HepG2 (cell line): ENCODE results near the gene ASAP2. TPM values are rescaled to one million over a fixed set of nuclear protein-coding genes. Genes with fewer than 3 reads are reported as not detected.

ENCODE experiments used
- ARHGAP35 ChIP-seq: sonication (generic); formaldehyde crosslinking; IDR thresholded peaks from 2 replicates; pipeline ENCODE4 v1.9.0; 2022; ENCODE audit warnings: mild to moderate bottlenecking, inconsistent platforms, moderate library complexity, missing genetic modification reagents, borderline replicate concordance
- IRX3 ChIP-seq: sonication (generic); formaldehyde crosslinking; IDR thresholded peaks from 2 replicates; pipeline ENCODE4 v1.8.1; 2023; ENCODE audit warnings: mild to moderate bottlenecking, low read depth, missing genetic modification reagents, borderline replicate concordance
- KLF12 ChIP-seq: sonication (generic); formaldehyde crosslinking; IDR thresholded peaks from 2 replicates; pipeline ENCODE4 v1.4.0; 2020; ENCODE audit warnings: missing genetic modification reagents, borderline replicate concordance
- RAD51 ChIP-seq: fragments of 450-650 bp; IDR thresholded peaks from 2 replicates; pipeline ENCODE4 v1.6.1; 2016; ENCODE audit warnings: borderline replicate concordance
- RARG ChIP-seq: sonication (generic); formaldehyde crosslinking; IDR thresholded peaks from 2 replicates; pipeline ENCODE4 v1.4.0; 2020; ENCODE audit warnings: low read depth, mild to moderate bottlenecking, missing genetic modification reagents
- RFX3 ChIP-seq: IDR thresholded peaks from 2 replicates; pipeline ENCODE4 v1.6.1; 2016; ENCODE audit warnings: missing biosample characterization, missing genetic modification reagents
- SIN3A ChIP-seq: IDR thresholded peaks from 2 replicates; pipeline ENCODE4 v1.6.1; 2011; ENCODE audit warnings: low read depth, mild to moderate bottlenecking, control low read depth, low read length, borderline replicate concordance
- ZNF256 ChIP-seq: sonication (generic); formaldehyde crosslinking; conservative IDR thresholded peaks from 2 replicates; pipeline ENCODE4 v1.4.0; 2020; ENCODE audit warnings: missing genetic modification reagents
- ZNF33A ChIP-seq: sonication (generic); formaldehyde crosslinking; IDR thresholded peaks from 2 replicates; pipeline ENCODE4 v1.5.1; 2020; ENCODE audit warnings: missing genetic modification reagents, mild to moderate bottlenecking, moderate library complexity, borderline replicate concordance
- ZNF550 ChIP-seq: sonication (generic); formaldehyde crosslinking; IDR thresholded peaks from 2 replicates; pipeline ENCODE4 v1.4.0; 2020; ENCODE audit warnings: mild to moderate bottlenecking, missing genetic modification reagents, borderline replicate concordance
- ZNF598 ChIP-seq: sonication (generic); formaldehyde crosslinking; IDR thresholded peaks from 2 replicates; pipeline ENCODE4 v1.5.1; 2020; ENCODE audit warnings: mild to moderate bottlenecking, missing genetic modification reagents, borderline replicate concordance
- polyA plus RNA-seq, 8 experiments: library from polyadenylated mRNA; depleted of rRNA in 3 of 8; stranded (reverse) in 7 of 8; unstranded in 1 of 8; fragments of >200 nt; fragmentation: Illumina TruSeq in 4 of 8; extraction: Trizol in 4 of 8; gene quantifications; 2 replicates each; pipeline versions ENCODE4 v1.2.1 to v1.2.3, GENCODE V29; 2011 to 2016; ENCODE audit warnings: low read depth in 4 of 8, missing spikeins in 1 of 8, mixed read lengths in 1 of 8; ENCODE audit not compliant: insufficient read depth in 1 of 8
- total RNA-seq, 5 experiments: library from RNA; depleted of rRNA; stranded (reverse); fragments of >200 nt; fragmentation: Illumina TruSeq; extraction: Trizol; gene quantifications; 2 replicates each; pipeline ENCODE4 v1.2.3, GENCODE V29; 2016; ENCODE audit warnings: low read depth in 1 of 5
- TF ChIP-seq, protein P1 (sequence below): sonication (generic); formaldehyde crosslinking; IDR thresholded peaks from 2 replicates; pipeline ENCODE4 v1.5.0; 2020; ENCODE audit warnings: missing genetic modification reagents, mild to moderate bottlenecking, borderline replicate concordance
- TF ChIP-seq, protein P2 (sequence below): sonication (generic); formaldehyde crosslinking; IDR thresholded peaks from 2 replicates; pipeline ENCODE4 v1.9.0; 2021; ENCODE audit warnings: missing genetic modification reagents, borderline replicate concordance
- TF ChIP-seq, protein P3 (sequence below): sonication (generic); formaldehyde crosslinking; IDR thresholded peaks from 2 replicates; pipeline ENCODE4 v1.8.0; 2022; ENCODE audit warnings: mild to moderate bottlenecking, missing genetic modification reagents, moderate library complexity

ASAP2 gene
- total and polyA plus RNA-seq, 2 of the 13 experiments (the other 11 are each of a cell fraction or from before 2014, with no cell fraction given), result 7.3 to 22.3 TPM

DNA sequence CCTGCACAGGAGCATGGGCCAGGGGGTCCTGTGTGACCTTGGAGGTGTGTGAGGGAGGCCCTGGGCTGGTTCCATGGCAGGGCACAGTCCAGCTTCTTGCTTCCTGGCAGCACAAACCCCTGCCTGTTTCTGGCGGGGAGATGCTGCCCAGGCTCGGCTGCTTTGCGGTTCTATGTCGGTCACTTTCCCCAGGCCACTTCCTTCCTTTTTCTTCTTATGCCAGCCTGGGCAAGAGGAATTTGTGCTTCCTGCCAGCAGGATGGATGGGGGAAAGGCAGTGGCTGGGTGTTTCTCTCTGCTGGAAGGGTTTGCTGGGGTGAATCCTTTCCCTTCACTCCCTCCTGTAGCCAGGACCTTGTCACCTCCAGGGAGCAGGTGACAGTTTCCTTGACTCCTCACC is 24.3 kb downstream of the ASAP2 start (continued):
- TF ChIP-seq ZNF598 (CRISPR knock-in tag) (no peak), RAD51 (no peak), ZNF33A (CRISPR knock-in tag) (no peak), ARHGAP35 (CRISPR knock-in tag) (no peak), KLF12 (no peak), RFX3 (CRISPR knock-in tag) (no peak), SIN3A (no peak), ZNF550 (no peak), ZNF256 (CRISPR knock-in tag) (no peak), RARG (CRISPR knock-in tag) (no peak), IRX3 (no peak)
- TF ChIP-seq, protein P1, sequence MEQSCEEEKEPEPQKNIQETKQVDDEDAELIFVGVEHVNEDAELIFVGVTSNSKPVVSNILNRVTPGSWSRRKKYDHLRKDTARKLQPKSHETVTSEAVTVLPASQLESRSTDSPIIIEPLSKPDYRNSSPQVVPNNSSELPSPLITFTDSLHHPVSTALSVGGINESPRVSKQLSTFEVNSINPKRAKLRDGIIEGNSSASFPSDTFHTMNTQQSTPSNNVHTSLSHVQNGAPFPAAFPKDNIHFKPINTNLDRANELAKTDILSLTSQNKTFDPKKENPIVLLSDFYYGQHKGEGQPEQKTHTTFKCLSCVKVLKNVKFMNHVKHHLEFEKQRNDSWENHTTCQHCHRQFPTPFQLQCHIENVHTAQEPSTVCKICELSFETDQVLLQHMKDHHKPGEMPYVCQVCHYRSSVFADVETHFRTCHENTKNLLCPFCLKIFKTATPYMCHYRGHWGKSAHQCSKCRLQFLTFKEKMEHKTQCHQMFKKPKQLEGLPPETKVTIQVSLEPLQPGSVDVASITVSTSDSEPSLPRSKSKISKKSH (CRISPR knock-in tag), result no peak
- TF ChIP-seq, protein P2, sequence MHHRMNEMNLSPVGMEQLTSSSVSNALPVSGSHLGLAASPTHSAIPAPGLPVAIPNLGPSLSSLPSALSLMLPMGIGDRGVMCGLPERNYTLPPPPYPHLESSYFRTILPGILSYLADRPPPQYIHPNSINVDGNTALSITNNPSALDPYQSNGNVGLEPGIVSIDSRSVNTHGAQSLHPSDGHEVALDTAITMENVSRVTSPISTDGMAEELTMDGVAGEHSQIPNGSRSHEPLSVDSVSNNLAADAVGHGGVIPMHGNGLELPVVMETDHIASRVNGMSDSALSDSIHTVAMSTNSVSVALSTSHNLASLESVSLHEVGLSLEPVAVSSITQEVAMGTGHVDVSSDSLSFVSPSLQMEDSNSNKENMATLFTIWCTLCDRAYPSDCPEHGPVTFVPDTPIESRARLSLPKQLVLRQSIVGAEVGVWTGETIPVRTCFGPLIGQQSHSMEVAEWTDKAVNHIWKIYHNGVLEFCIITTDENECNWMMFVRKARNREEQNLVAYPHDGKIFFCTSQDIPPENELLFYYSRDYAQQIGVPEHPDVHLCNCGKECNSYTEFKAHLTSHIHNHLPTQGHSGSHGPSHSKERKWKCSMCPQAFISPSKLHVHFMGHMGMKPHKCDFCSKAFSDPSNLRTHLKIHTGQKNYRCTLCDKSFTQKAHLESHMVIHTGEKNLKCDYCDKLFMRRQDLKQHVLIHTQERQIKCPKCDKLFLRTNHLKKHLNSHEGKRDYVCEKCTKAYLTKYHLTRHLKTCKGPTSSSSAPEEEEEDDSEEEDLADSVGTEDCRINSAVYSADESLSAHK (CRISPR knock-in tag), result no peak
- TF ChIP-seq, protein P3, sequence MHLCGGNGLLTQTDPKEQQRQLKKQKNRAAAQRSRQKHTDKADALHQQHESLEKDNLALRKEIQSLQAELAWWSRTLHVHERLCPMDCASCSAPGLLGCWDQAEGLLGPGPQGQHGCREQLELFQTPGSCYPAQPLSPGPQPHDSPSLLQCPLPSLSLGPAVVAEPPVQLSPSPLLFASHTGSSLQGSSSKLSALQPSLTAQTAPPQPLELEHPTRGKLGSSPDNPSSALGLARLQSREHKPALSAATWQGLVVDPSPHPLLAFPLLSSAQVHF (CRISPR knock-in tag), result no peak
